ENCODE data around the gene TPO.

DNA sequence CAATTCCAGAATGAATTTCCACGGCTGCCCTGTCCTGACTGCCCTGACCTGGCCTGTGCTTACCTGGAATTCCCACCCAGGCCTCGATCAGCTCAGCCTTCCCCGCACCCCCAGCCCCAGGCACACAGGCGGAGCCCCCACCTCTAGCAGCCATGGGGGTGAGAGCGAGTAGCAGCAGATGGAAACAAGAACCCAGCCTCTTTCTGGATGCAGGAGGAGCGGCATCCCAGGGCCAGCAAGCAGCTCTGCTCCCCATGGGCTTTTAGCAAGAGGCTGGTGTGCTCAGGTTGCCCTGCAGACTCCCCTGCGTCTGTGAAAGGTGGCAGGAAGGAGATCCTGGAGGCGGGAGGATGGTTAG, 101.8 kb downstream of the TPO start:
- TF ChIP-seq, protein P1, sequence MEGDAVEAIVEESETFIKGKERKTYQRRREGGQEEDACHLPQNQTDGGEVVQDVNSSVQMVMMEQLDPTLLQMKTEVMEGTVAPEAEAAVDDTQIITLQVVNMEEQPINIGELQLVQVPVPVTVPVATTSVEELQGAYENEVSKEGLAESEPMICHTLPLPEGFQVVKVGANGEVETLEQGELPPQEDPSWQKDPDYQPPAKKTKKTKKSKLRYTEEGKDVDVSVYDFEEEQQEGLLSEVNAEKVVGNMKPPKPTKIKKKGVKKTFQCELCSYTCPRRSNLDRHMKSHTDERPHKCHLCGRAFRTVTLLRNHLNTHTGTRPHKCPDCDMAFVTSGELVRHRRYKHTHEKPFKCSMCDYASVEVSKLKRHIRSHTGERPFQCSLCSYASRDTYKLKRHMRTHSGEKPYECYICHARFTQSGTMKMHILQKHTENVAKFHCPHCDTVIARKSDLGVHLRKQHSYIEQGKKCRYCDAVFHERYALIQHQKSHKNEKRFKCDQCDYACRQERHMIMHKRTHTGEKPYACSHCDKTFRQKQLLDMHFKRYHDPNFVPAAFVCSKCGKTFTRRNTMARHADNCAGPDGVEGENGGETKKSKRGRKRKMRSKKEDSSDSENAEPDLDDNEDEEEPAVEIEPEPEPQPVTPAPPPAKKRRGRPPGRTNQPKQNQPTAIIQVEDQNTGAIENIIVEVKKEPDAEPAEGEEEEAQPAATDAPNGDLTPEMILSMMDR (IDR thresholded peaks at IDR 0.05), result no peak
- no peak for TF ChIP-seq EP300 (IDR thresholded peaks at IDR 0.05)

Measured in suprapubic skin (tissue), 3 donors.